Adrenal gland (tissue), 12 donors: ENCODE measurements around the gene GRPEL1. TPM values are rescaled to one million over a fixed set of nuclear protein-coding genes. Genes with fewer than 3 reads are reported as not detected.
A peak's percentile ranks its signal among the peaks of the same experiment; 100 is the strongest.

Source experiments
- DNase-seq, 7 donors: peaks; one replicate each; pipeline ENCODE4 v3.0.0-alpha.2; 2019 to 2020
- H3K27ac ChIP-seq, 5 donors: fragments of 200-600 bp; sonication (generic) in 4 of 5; 1 replicate in 3 of 5; 2 replicates in 2 of 5; pipeline versions ENCODE4 v1.5.1 to v1.8.0; 2016 to 2020; ENCODE audit warnings: mild to moderate bottlenecking in 1 of 5
- H3K27me3 ChIP-seq: fragments of 200-600 bp; 2 replicates; pipeline ENCODE4 v1.8.0; 2021
- H3K36me3 ChIP-seq, 2 donors: fragments of 200-600 bp; replicated peaks in 1 of 2; 1 replicate in 1 of 2; 2 replicates in 1 of 2; pipeline versions ENCODE4 v1.5.1 to v1.8.0; 2018 to 2022
- H3K4me1 ChIP-seq, 2 donors: fragments of 200-600 bp; replicated peaks in 1 of 2; 1 replicate in 1 of 2; 2 replicates in 1 of 2; pipeline versions ENCODE4 v1.5.1 to v1.8.0; 2018 to 2021
- H3K4me3 ChIP-seq, 4 donors: fragments of 200-600 bp; sonication (generic) in 3 of 4; one replicate each; pipeline ENCODE4 v1.5.1; 2016 to 2018
- H3K9me3 ChIP-seq, 3 donors: fragments of 200-600 bp; sonication (generic) in 1 of 3; replicated peaks in 1 of 3; 1 replicate in 2 of 3; 2 replicates in 1 of 3; pipeline versions ENCODE4 v1.5.1 to v1.8.0; 2016 to 2021
- POLR2A ChIP-seq, 2 donors: fragments of 450-650 bp; IDR thresholded peaks; one replicate each; pipeline ENCODE4 v1.6.1; 2017; ENCODE audit warnings: antibody characterized with exemption in 2 of 2, mild to moderate bottlenecking in 2 of 2, moderate library complexity in 1 of 2
- WGBS, 4 donors: extraction: QIAGEN DNeasy Blood & Tissue Kit in 2 of 4; methylation state at CpG; one replicate each; pipeline versions ENCODE4 v1.1.5 to v1.1.7; 2013 to 2017; 5-methylcytosine and 5-hydroxymethylcytosine counted together
- intact Hi-C, 2 donors: fragments of 100-400 bp; cut with DNase I; formaldehyde crosslinking; loops; one replicate each; pipeline versions ENCODE4 v1.14.1 to v1.15.0; 2022 to 2023
- polyA plus RNA-seq, 3 donors: library from polyadenylated mRNA; stranded (reverse); fragments of 200-250 nt in 2 of 3; fragments of 350-450 nt in 1 of 3; fragmentation: Illumina TruSeq in 1 of 3; extraction: RNeasy Lipid Tissue Mini Kit (QIAGEN cat#74804) in 1 of 3; gene quantifications; one replicate each; pipeline ENCODE4 v1.2.3, GENCODE V29; 2013 to 2014
- total RNA-seq, 9 donors: library from RNA; depleted of rRNA in 4 of 9; stranded (reverse); fragments of >200 nt in 4 of 9; fragments of 120-200 nt in 1 of 9; fragmentation: NEBNext Ultra II Directional in 1 of 9; extraction: Animal tissue kit (Norgen Biotek cat#: 25700) in 1 of 9; gene quantifications; one replicate each; pipeline versions ENCODE4 v1.1.0 to v1.2.4, GENCODE V29; 2013 to 2023
- TF ChIP-seq, protein P1 (sequence below), 6 experiments: fragments of 450-650 bp in 4 of 6; fragments of 200-600 bp in 2 of 6; sonication (generic) in 1 of 6; IDR thresholded peaks; 1 replicate in 5 of 6; 2 replicates in 1 of 6; pipeline versions ENCODE4 v1.5.1 to v1.8.0; 2016 to 2021; ENCODE audit warnings: antibody characterized with exemption in 6 of 6, mild to moderate bottlenecking in 2 of 6, moderate library complexity in 1 of 6
- donor health status: healthy with polysubstance abuse.
- donor health status: Bipolar disorder and iron deficiency.
- donor health status: DM: yes; HTN: yes; CAD: no.
- donor health status: DM: no; HTN: no; CAD: no.
- donor health status: DM: no; HTN: no; CAD: no.
- donor health status: DM: yes; HTN: yes; CAD: no.

GRPEL1 gene
- total and polyA plus RNA-seq, 12 donors: 35.8 to 439 (median 80.0) TPM

DNA sequence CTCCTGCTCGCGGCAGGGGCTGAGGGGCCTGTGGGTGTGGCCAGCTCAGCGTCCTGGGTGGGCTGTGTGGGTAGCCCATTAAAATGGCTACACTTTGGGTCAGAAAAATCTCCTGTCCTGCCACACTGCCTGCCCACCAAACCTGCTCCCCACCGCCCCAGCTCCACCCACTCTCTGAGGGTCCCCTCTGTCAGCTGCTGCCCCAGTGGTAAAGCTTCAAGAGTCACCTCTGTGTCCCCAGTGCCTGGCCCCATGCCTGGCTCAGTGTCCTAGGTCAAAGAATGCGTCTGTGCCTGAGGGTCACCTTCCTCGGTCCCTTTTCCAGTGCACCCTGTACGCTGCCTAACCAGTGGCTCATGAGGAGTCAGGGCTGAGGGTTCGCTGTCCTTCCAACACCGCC lies 49.6 kb downstream of the GRPEL1 start:
- 88 to 94% (median 88%) methylated on average over 5 to 9 of the region's 9 CpGs for WGBS, 4 donors
- Histone ChIP-seq H3K9me3 (no peaks in the 10 kb centered on the region), H3K27ac (no peak overlapping the region), H3K4me1 (peaks cover 10 to 27% of the 10 kb centered on the region in 2 donors), H3K4me3 (no peak overlapping the region), H3K27me3 (no peaks in the 10 kb centered on the region), H3K36me3 (peaks cover 0 to 70% of the 10 kb centered on the region in 2 donors)
- intact Hi-C loops: no loop called here
- TF ChIP-seq, protein P1, sequence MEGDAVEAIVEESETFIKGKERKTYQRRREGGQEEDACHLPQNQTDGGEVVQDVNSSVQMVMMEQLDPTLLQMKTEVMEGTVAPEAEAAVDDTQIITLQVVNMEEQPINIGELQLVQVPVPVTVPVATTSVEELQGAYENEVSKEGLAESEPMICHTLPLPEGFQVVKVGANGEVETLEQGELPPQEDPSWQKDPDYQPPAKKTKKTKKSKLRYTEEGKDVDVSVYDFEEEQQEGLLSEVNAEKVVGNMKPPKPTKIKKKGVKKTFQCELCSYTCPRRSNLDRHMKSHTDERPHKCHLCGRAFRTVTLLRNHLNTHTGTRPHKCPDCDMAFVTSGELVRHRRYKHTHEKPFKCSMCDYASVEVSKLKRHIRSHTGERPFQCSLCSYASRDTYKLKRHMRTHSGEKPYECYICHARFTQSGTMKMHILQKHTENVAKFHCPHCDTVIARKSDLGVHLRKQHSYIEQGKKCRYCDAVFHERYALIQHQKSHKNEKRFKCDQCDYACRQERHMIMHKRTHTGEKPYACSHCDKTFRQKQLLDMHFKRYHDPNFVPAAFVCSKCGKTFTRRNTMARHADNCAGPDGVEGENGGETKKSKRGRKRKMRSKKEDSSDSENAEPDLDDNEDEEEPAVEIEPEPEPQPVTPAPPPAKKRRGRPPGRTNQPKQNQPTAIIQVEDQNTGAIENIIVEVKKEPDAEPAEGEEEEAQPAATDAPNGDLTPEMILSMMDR (IDR thresholded peaks at IDR 0.05): no peak
- no peak for TF ChIP-seq POLR2A (IDR thresholded peaks at IDR 0.05)
- DNase-seq: no peak

DNA sequence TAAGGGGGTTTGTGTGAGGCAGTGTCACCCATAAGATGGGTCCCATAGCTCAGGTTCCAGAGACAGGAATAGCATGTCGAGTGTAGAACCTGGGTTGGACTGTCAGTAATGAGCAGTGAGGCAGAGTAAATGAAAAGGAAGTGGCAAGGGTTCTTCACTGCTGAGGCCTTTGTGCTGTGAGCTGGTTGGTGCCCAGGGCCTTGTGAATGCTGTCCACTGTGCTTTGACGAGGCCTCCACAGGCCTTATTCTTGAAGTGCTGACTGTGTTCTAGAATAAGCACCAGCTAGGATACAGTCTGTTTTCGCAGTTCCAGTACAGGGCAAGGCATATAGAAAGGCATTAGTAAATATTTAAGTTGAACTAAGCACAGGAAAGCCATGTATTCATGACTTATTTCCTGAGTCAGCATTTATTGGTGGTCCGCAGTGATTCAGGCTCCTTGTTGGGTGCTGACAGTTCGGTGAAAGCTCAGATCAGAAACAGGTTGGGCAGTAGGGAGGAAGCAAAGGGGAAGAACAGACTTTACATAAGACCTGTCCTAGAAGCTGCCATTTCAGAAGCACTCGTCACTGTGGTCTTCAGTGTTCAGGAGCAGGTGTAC lies 50.3 kb downstream of the GRPEL1 start:
- intact Hi-C loops: no loop called here
- 96 to 100% (median 97%) methylated on average over 6 of the region's 6 CpGs for WGBS, 4 donors
- no peaks in the 10 kb centered on the region for H3K27me3 ChIP-seq
- H3K4me3 ChIP-seq: no peak overlapping the region
- peaks cover 9 to 24% of the 10 kb centered on the region in 2 donors for H3K4me1 ChIP-seq
- H3K27ac ChIP-seq: no peak overlapping the region
- TF ChIP-seq, protein P1 (IDR thresholded peaks at IDR 0.05): no peak
- no peak for TF ChIP-seq POLR2A (IDR thresholded peaks at IDR 0.05)
- no peak for DNase-seq
- no peaks in the 10 kb centered on the region for H3K9me3 ChIP-seq
- H3K36me3 ChIP-seq: peaks cover 0 to 70% of the 10 kb centered on the region in 2 donors

DNA sequence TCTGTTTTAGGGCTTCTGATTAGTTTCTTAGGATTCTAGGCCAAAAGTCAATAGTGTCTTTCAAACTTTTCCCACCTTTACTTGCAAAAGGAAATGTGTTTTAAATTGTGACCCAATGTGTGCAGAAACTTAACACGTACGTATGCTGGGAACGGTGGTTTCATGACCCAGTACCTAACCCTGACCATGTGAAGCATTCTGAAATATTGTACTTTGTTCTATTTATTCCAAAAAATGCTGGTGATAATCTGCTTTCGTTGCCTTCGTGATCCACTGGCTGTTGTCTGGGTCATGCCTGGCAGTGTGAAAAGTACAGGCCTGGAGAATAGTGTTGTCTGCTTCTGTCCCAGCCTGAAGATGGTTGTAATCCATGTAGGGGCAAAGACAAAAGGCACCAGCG lies 51.4 kb downstream of the GRPEL1 start:
- H3K9me3 ChIP-seq: no peaks in the 10 kb centered on the region
- peaks cover 6 to 13% of the 10 kb centered on the region in 2 donors for H3K4me1 ChIP-seq
- no peaks in the 10 kb centered on the region for H3K27me3 ChIP-seq
- peaks cover 0 to 74% of the 10 kb centered on the region in 2 donors for H3K36me3 ChIP-seq
- DNase-seq: no peak
- peak overlapping the region in 2 of 5 donors; percentile 24 to 70 for H3K27ac ChIP-seq
- intact Hi-C loops: no loop called here
- 91 to 95% (median 93%) methylated on average over 6 of the region's 6 CpGs for WGBS, 4 donors
- TF ChIP-seq, protein P1 (IDR thresholded peaks at IDR 0.05): no peak
- no peak for TF ChIP-seq POLR2A (IDR thresholded peaks at IDR 0.05)
- H3K4me3 ChIP-seq: no peak overlapping the region

DNA sequence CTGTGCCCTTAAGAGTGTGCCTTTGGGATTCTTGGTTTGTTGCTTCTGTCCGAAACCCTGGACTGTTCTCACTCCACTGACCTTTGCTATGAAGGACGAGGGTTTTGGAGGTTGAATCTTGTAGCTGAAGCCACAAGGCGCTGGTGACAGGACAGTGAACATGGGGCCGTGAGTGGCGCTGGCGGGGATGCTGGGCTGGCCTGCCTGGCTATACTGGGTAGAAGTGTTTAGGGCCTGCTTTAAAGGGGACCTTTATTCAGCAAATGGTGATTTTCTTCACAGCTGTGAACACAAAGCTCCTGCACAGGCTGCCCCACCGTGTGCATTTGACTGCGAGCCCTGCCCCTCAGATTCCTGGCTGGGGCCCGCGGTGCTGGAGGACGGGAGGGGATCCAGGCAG lies 51.8 kb downstream of the GRPEL1 start:
- no peaks in the 10 kb centered on the region for H3K27me3 ChIP-seq

More for the DNA sequence above, 51.8 kb downstream of the GRPEL1 start:
- Histone ChIP-seq H3K4me3 (no peak overlapping the region), H3K27ac (peak overlapping the region in 4 of 5 donors; percentile 16 to 77 (median 65)), H3K4me1 (peaks cover 6 to 12% of the 10 kb centered on the region in 2 donors), H3K9me3 (no peaks in the 10 kb centered on the region), H3K36me3 (peaks cover 0 to 75% of the 10 kb centered on the region in 2 donors)
- DNase-seq: peak in 3 of 7 donors; percentile 38 to 52 (median 45)
- WGBS, 4 donors: 54 to 66% (median 59%) methylated on average over 10 to 11 of the region's 11 CpGs
- intact Hi-C loops: no loop called here
- TF ChIP-seq, protein P1 (IDR thresholded peaks at IDR 0.05): no peak
- TF ChIP-seq POLR2A (IDR thresholded peaks at IDR 0.05): no peak
